ENCODE measurements around the gene COL23A1. TPM values are rescaled to one million over a fixed set of nuclear protein-coding genes. Genes with fewer than 3 reads are reported as not detected.

Gene COL23A1
- total and polyA plus RNA-seq, 8 donors = 0.06 to 0.68 (median 0.33) TPM; not detected in 2

DNA sequence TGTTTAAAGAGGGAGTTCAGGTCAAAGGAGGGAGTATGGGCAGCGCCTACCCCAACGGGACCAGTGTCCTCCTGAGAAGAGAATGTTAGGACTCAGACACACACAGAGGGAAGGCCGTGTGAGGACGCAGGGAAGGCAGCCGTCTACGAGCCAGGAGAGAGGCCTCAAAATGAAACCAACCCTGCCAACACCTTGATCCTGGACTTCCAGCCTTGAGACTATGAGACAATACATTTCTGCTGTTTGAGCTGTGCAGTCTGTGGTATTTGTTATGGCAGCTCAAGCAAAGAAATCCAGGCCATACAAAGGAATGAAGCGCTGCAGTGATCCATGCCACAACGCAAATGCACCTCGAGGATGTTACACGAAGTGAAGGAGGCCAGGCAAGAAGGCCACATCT is 97.9 kb downstream of the COL23A1 start:
- no peaks in the 10 kb centered on the region for H3K4me1 ChIP-seq
- WGBS, 2 donors = 85 to 94% methylated on average over 10 of the region's 10 CpGs
- no peak overlapping the region for H3K27ac ChIP-seq
- no peak for DNase-seq
- H3K9me3 ChIP-seq = no peaks in the 10 kb centered on the region
- no peak overlapping the region for H3K4me3 ChIP-seq
- intact Hi-C loops (cut with DNase I) = no loop called here
- TF ChIP-seq, protein P1, sequence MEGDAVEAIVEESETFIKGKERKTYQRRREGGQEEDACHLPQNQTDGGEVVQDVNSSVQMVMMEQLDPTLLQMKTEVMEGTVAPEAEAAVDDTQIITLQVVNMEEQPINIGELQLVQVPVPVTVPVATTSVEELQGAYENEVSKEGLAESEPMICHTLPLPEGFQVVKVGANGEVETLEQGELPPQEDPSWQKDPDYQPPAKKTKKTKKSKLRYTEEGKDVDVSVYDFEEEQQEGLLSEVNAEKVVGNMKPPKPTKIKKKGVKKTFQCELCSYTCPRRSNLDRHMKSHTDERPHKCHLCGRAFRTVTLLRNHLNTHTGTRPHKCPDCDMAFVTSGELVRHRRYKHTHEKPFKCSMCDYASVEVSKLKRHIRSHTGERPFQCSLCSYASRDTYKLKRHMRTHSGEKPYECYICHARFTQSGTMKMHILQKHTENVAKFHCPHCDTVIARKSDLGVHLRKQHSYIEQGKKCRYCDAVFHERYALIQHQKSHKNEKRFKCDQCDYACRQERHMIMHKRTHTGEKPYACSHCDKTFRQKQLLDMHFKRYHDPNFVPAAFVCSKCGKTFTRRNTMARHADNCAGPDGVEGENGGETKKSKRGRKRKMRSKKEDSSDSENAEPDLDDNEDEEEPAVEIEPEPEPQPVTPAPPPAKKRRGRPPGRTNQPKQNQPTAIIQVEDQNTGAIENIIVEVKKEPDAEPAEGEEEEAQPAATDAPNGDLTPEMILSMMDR (IDR thresholded peaks at IDR 0.05) = no peak
- H3K36me3 ChIP-seq = no peaks in the 10 kb centered on the region
- ATAC-seq = no peak
- no peak for FAIRE-seq
- no peaks in the 10 kb centered on the region for H3K27me3 ChIP-seq

DNA sequence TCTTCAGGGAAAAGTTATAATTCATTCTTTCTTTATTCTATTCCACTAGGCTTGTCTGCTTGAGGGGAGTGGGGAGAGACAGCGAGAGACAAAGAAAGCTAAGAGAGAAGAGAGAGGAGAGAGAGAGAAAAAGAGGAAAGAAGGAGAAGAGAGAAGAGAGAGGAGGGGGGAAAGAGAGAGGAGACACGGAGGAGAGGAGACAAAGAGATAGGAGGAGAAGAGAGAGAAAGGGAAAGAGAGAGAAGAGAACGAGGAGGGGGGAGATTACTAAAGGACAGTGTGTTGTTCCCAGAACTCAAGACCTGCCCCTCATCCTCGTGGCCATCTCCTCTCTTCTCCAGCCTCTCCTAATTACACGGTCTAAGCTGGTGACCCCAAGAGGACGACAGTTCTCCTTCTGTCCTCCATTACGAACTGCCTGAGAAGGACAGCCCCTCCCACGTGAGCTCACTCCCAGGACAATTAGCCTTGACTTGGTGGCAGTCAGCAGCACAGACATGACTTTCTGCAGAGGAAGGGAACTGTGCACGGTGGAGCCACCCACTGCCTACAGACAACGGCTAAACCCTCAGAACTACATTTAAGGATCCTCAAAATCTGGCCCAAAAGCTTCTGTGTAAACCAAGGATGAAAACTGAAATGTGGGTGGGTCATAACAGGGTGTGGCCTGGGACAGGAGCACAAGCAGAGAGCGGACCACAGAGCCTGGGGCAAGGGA is 99.1 kb downstream of the COL23A1 start:
- no peak for FAIRE-seq
- TF ChIP-seq, protein P1 (IDR thresholded peaks at IDR 0.05) = no peak
- H3K27me3 ChIP-seq = no peaks in the 10 kb centered on the region
- H3K27ac ChIP-seq = no peak overlapping the region
- no peak for DNase-seq
- 55 to 59% methylated on average over 11 of the region's 11 CpGs for WGBS, 2 donors
- H3K4me3 ChIP-seq = no peak overlapping the region
- no peaks in the 10 kb centered on the region for H3K9me3 ChIP-seq
- no peaks in the 10 kb centered on the region for H3K4me1 ChIP-seq
- no peaks in the 10 kb centered on the region for H3K36me3 ChIP-seq
- intact Hi-C loops (cut with DNase I) = no loop called here
- ATAC-seq = no peak

DNA sequence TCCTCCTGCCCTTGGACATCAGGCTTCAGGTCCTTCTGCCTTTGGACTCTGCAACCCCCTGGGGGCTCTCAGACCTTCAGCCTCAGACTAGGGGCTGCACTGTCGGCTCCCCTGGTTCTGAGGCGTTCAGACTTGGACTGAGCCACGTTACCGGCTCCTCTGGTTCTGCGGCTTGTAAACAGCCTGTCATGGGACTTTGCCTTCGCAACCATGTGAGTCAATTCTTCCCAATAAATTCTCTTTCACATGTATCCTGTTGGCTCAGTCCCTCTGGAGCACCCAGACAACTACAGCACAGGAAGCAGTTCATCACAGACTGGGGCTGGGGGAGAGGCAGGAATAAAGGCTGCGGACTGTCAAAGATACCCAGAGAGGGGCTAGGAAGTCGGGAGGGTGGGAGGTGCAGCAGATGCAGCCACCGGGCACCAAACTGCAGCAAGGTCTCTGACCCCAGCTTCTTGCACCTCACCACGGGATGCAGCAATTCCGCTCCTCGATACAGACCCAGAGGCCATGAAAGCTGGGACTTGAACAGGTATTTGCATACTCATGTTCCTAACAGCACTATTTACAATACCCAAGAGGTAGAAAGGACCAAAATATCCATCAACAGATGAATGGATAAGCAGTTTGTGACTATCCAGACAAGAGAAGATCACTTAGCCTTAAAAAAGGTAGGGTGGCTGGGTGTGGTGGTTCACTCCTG is 100.8 kb downstream of the COL23A1 start:
- ATAC-seq (no peak), FAIRE-seq (no peak), DNase-seq (no peak)
- WGBS, 2 donors = 68 to 71% methylated on average over 12 of the region's 12 CpGs
- no peaks in the 10 kb centered on the region for H3K27me3 ChIP-seq
- H3K4me3 ChIP-seq = no peak overlapping the region
- intact Hi-C loops (cut with DNase I) = no loop called here
- TF ChIP-seq, protein P1 (IDR thresholded peaks at IDR 0.05) = no peak
- no peak overlapping the region for H3K27ac ChIP-seq
- no peaks in the 10 kb centered on the region for H3K36me3 ChIP-seq
- no peaks in the 10 kb centered on the region for H3K4me1 ChIP-seq
- H3K9me3 ChIP-seq = no peaks in the 10 kb centered on the region

- ATAC-seq = no peak
- Histone ChIP-seq H3K27me3 (no peaks in the 10 kb centered on the region), H3K36me3 (no peaks in the 10 kb centered on the region), H3K27ac (no peak overlapping the region), H3K4me3 (no peak overlapping the region), H3K9me3 (no peaks in the 10 kb centered on the region), H3K4me1 (no peaks in the 10 kb centered on the region)
- intact Hi-C loops (cut with DNase I) = no loop called here
- DNase-seq = no peak
- 18 to 25% methylated on average over 8 of the region's 8 CpGs for WGBS, 2 donors
- FAIRE-seq = no peak
- TF ChIP-seq, protein P1 (IDR thresholded peaks at IDR 0.05) = no peak
Observed at GRCh38 chr5:178488696-178489095, 101.5 kb downstream of the COL23A1 start.
